HepG2 (cell line): ENCODE data around the gene GGA1. TPM values are rescaled to one million over a fixed set of nuclear protein-coding genes. Genes with fewer than 3 reads are reported as not detected.

Source experiments
- AHR ChIP-seq: IDR thresholded peaks from 2 replicates; pipeline ENCODE4 v1.6.1; 2018; ENCODE audit warnings: missing genetic modification reagents, missing compliant biosample characterization
- ATRX ChIP-seq: sonication (generic); formaldehyde crosslinking; IDR thresholded peaks from 2 replicates; pipeline ENCODE4 v1.4.0; 2020; ENCODE audit warnings: missing genetic modification reagents, borderline replicate concordance
- CBX2 ChIP-seq, 2 experiments: fragments of 200-600 bp in 1 of 2; sonication (generic); formaldehyde crosslinking in 1 of 2; IDR thresholded peaks; 2 replicates each; pipeline versions ENCODE4 v1.7.0 to v1.8.1; 2018 to 2022; ENCODE audit warnings: low read depth in 2 of 2, low read length in 1 of 2, mild to moderate bottlenecking in 1 of 2, missing genetic modification reagents in 1 of 2
- ETV6 ChIP-seq: sonication (generic); formaldehyde crosslinking; conservative IDR thresholded peaks from 2 replicates; pipeline ENCODE4 v1.4.0; 2020; ENCODE audit warnings: missing genetic modification reagents
- FIP1L1 ChIP-seq: fragments of 200-400 bp; formaldehyde crosslinking; IDR thresholded peaks from 2 replicates; pipeline ENCODE4 v1.6.1; 2018; ENCODE audit warnings: low read depth, mild to moderate bottlenecking, low read length, moderate library complexity, borderline replicate concordance; ENCODE audit not compliant: insufficient read depth
- FOXM1 ChIP-seq: sonication (generic); formaldehyde crosslinking; IDR thresholded peaks from 2 replicates; pipeline ENCODE4 v1.5.0; 2020; ENCODE audit warnings: missing genetic modification reagents
- ISL2 ChIP-seq: sonication (generic); formaldehyde crosslinking; IDR thresholded peaks from 2 replicates; pipeline ENCODE4 v1.5.0; 2020; ENCODE audit warnings: missing genetic modification reagents
- MAFK ChIP-seq, 2 experiments: IDR thresholded peaks in 1 of 2; conservative IDR thresholded peaks in 1 of 2; 2 replicates each; pipeline ENCODE4 v1.6.1; 2011; ENCODE audit warnings: improper control_type of control experiment in 2 of 2, low read length in 2 of 2
- RBFOX2 ChIP-seq: fragments of 200-400 bp; formaldehyde crosslinking; IDR thresholded peaks from 2 replicates; pipeline ENCODE4 v1.6.1; 2017; ENCODE audit warnings: low read depth, mild to moderate bottlenecking, low read length
- RXRA ChIP-seq: sonication (generic); formaldehyde crosslinking; IDR thresholded peaks from 2 replicates; pipeline ENCODE4 v1.5.1; 2020; ENCODE audit warnings: missing genetic modification reagents
- SMAD9 ChIP-seq: sonication (generic); formaldehyde crosslinking; IDR thresholded peaks from 2 replicates; pipeline ENCODE4 v1.5.1; 2020; ENCODE audit warnings: mild to moderate bottlenecking, missing genetic modification reagents
- SP2 ChIP-seq: sonication (generic); formaldehyde crosslinking; IDR thresholded peaks from 2 replicates; pipeline ENCODE4 v1.5.1; 2020; ENCODE audit warnings: mild to moderate bottlenecking, missing genetic modification reagents
- ZBTB21 ChIP-seq: sonication (generic); formaldehyde crosslinking; IDR thresholded peaks from 2 replicates; pipeline ENCODE4 v1.4.0; 2020; ENCODE audit warnings: missing genetic modification reagents
- ZFX ChIP-seq: sonication (generic); formaldehyde crosslinking; IDR thresholded peaks from 2 replicates; pipeline ENCODE4 v1.4.0; 2020; ENCODE audit warnings: mild to moderate bottlenecking, low read depth, missing genetic modification reagents, moderate library complexity
- ZNF30 ChIP-seq: sonication (generic); formaldehyde crosslinking; IDR thresholded peaks from 2 replicates; pipeline ENCODE4 v1.5.0; 2020; ENCODE audit warnings: mild to moderate bottlenecking, missing genetic modification reagents
- ZNF335 ChIP-seq: sonication (generic); formaldehyde crosslinking; IDR thresholded peaks from 2 replicates; pipeline ENCODE4 v1.4.0; 2020; ENCODE audit warnings: missing genetic modification reagents
- polyA plus RNA-seq, 8 experiments: library from polyadenylated mRNA; depleted of rRNA in 3 of 8; stranded (reverse) in 7 of 8; unstranded in 1 of 8; fragments of >200 nt; fragmentation: Illumina TruSeq in 4 of 8; extraction: Trizol in 4 of 8; gene quantifications; 2 replicates each; pipeline versions ENCODE4 v1.2.1 to v1.2.3, GENCODE V29; 2011 to 2016; ENCODE audit warnings: low read depth in 4 of 8, missing spikeins in 1 of 8, mixed read lengths in 1 of 8; ENCODE audit not compliant: insufficient read depth in 1 of 8
- total RNA-seq, 5 experiments: library from RNA; depleted of rRNA; stranded (reverse); fragments of >200 nt; fragmentation: Illumina TruSeq; extraction: Trizol; gene quantifications; 2 replicates each; pipeline ENCODE4 v1.2.3, GENCODE V29; 2016; ENCODE audit warnings: low read depth in 1 of 5
- TF ChIP-seq, protein P1 (sequence below): sonication (generic); formaldehyde crosslinking; IDR thresholded peaks from 2 replicates; pipeline ENCODE4 v1.4.0; 2020; ENCODE audit warnings: missing genetic modification reagents, low read depth, mild to moderate bottlenecking, borderline replicate concordance
- TF ChIP-seq, protein P2 (sequence below): sonication (generic); formaldehyde crosslinking; IDR thresholded peaks from 2 replicates; pipeline ENCODE4 v1.9.0; 2021; ENCODE audit warnings: missing genetic modification reagents, borderline replicate concordance
- TF ChIP-seq, protein P3 (sequence below): sonication (generic); formaldehyde crosslinking; IDR thresholded peaks from 2 replicates; pipeline ENCODE4 v1.4.0; 2020; ENCODE audit warnings: missing genetic modification reagents, borderline replicate concordance
- TF ChIP-seq, protein P4 (sequence below): sonication (generic); formaldehyde crosslinking; IDR thresholded peaks from 2 replicates; pipeline ENCODE4 v1.4.0; 2020; ENCODE audit warnings: low read depth, missing genetic modification reagents

Gene GGA1
- total and polyA plus RNA-seq, 2 of the 13 experiments (the other 11 are each of a cell fraction or from before 2014, with no cell fraction given), result 29.1 to 87.2 TPM

DNA sequence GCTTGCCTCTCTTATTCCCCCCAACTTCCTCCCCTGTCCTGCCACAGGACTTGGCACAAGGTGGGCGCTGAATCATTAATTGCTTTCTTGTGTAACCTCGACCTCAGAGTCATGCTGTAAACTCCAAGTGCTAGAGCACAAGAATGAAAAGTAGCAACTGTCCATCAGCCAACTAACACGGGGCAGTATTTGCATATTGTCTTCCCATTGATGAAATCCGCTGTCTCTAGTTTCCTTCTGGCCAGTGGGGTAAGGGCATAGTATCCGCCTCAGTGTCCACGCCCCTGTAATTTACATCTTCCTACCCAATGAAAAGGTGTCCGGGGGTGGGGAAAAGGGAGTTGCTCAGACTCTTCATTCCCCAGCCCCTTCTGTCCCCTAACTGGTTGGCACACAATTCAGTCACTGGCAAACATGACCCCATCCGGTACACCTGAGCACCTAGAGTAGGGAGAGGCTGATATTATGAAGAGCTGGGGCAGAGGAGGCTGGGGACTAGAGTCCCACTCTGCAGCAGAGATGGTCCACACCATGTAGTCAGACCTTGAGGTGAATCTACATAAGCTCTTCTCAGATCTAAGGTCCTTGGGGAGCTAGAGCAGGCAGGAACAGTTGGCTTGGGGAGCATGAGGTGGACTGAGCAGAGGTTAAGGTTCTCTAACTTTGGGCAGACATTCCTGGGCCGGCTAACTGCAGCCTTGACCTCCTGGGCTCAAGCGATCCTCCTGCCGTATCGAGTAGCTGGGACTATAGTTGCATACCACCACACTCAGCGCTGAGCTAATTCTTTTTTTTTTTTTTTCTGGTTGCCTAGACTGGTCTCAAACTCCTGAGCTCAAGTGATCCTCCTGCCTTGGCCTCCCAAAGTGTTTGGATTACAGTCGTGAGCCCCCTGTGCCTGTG, 6.8 kb upstream of the GGA1 start (continued):
- TF ChIP-seq RBFOX2 (no peak), ATRX (CRISPR knock-in tag) (no peak), CBX2 (IDR thresholded peaks at IDR 0.05; ENCODE audit: low read depth, low read length) (no peak), CBX2 (CRISPR knock-in tag; IDR thresholded peaks at IDR 0.05; ENCODE audit: low read depth) (no peak), ETV6 (no peak), ZBTB21 (CRISPR knock-in tag) (no peak), FOXM1 (CRISPR knock-in tag) (no peak), AHR (CRISPR knock-in tag) (no peak), ISL2 (CRISPR knock-in tag) (no peak; the same call in 1 of the 2 replicates), ZNF335 (CRISPR knock-in tag) (no peak), SMAD9 (CRISPR knock-in tag) (no peak), ZFX (CRISPR knock-in tag) (no peak), ZNF30 (CRISPR knock-in tag) (no peak), SP2 (CRISPR knock-in tag) (peak; percentile 87), RXRA (CRISPR knock-in tag) (peak; percentile 39), MAFK (conservative IDR thresholded peaks at IDR 0.05 in 1 of 2, IDR thresholded peaks at IDR 0.05 in 1 of 2; ENCODE audit: low read length in 2 of 2) (no peak), FIP1L1 (no peak)
- TF ChIP-seq, protein P1, sequence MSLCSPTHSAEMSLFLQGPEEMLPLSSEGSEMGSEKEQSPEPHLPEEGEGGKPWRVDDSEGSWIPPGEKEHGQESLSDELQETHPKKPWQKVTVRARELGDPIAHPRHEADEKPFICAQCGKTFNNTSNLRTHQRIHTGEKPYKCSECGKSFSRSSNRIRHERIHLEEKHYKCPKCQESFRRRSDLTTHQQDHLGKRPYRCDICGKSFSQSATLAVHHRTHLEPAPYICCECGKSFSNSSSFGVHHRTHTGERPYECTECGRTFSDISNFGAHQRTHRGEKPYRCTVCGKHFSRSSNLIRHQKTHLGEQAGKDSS (CRISPR knock-in tag), result no peak
- TF ChIP-seq, protein P2, sequence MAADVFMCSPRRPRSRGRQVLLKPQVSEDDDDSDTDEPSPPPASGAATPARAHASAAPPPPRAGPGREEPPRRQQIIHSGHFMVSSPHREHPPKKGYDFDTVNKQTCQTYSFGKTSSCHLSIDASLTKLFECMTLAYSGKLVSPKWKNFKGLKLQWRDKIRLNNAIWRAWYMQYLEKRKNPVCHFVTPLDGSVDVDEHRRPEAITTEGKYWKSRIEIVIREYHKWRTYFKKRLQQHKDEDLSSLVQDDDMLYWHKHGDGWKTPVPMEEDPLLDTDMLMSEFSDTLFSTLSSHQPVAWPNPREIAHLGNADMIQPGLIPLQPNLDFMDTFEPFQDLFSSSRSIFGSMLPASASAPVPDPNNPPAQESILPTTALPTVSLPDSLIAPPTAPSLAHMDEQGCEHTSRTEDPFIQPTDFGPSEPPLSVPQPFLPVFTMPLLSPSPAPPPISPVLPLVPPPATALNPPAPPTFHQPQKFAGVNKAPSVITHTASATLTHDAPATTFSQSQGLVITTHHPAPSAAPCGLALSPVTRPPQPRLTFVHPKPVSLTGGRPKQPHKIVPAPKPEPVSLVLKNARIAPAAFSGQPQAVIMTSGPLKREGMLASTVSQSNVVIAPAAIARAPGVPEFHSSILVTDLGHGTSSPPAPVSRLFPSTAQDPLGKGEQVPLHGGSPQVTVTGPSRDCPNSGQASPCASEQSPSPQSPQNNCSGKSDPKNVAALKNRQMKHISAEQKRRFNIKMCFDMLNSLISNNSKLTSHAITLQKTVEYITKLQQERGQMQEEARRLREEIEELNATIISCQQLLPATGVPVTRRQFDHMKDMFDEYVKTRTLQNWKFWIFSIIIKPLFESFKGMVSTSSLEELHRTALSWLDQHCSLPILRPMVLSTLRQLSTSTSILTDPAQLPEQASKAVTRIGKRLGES, result no peak
- TF ChIP-seq, protein P3, sequence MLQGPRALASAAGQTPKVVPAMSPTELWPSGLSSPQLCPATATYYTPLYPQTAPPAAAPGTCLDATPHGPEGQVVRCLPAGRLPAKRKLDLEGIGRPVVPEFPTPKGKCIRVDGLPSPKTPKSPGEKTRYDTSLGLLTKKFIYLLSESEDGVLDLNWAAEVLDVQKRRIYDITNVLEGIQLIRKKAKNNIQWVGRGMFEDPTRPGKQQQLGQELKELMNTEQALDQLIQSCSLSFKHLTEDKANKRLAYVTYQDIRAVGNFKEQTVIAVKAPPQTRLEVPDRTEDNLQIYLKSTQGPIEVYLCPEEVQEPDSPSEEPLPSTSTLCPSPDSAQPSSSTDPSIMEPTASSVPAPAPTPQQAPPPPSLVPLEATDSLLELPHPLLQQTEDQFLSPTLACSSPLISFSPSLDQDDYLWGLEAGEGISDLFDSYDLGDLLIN (CRISPR knock-in tag), result no peak
- TF ChIP-seq, protein P4, sequence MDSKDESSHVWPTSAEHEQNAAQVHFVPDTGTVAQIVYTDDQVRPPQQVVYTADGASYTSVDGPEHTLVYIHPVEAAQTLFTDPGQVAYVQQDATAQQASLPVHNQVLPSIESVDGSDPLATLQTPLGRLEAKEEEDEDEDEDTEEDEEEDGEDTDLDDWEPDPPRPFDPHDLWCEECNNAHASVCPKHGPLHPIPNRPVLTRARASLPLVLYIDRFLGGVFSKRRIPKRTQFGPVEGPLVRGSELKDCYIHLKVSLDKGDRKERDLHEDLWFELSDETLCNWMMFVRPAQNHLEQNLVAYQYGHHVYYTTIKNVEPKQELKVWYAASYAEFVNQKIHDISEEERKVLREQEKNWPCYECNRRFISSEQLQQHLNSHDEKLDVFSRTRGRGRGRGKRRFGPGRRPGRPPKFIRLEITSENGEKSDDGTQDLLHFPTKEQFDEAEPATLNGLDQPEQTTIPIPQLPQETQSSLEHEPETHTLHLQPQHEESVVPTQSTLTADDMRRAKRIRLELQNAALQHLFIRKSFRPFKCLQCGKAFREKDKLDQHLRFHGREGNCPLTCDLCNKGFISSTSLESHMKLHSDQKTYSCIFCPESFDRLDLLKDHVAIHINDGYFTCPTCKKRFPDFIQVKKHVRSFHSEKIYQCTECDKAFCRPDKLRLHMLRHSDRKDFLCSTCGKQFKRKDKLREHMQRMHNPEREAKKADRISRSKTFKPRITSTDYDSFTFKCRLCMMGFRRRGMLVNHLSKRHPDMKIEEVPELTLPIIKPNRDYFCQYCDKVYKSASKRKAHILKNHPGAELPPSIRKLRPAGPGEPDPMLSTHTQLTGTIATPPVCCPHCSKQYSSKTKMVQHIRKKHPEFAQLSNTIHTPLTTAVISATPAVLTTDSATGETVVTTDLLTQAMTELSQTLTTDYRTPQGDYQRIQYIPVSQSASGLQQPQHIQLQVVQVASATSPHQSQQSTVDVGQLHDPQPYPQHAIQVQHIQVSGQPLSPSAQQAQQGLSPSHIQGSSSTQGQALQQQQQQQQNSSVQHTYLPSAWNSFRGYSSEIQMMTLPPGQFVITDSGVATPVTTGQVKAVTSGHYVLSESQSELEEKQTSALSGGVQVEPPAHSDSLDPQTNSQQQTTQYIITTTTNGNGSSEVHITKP (CRISPR knock-in tag), result no peak; the same call in 1 of the 2 replicates
